ENCODE measurements around the gene STXBP1. TPM values are rescaled to one million over a fixed set of nuclear protein-coding genes. Genes with fewer than 3 reads are reported as not detected.

The STXBP1 gene
- total and polyA plus RNA-seq, 2 of the 4 experiments (the other 2 are of a cell fraction), result 15.8 to 22.6 TPM

- Histone ChIP-seq H4K20me1 (ENCODE audit: insufficient read depth, low read length) (peaks cover 3% of the 10 kb centered on the region; the same call in 1 of the 2 replicates), H3K4me1 (ENCODE audit: control insufficient read depth, insufficient read depth, low read length) (no peaks in the 10 kb centered on the region), H3K23ac (ENCODE audit: low read depth, low read length) (no peak overlapping the region), H3K4ac (ENCODE audit: low read depth, low read length) (no peak overlapping the region), H2BK15ac (ENCODE audit: low read depth, low read length) (no peak overlapping the region), H3K56ac (ENCODE audit: extremely low read depth, insufficient read depth, low read length) (no peak overlapping the region), H2BK5ac (ENCODE audit: low read depth, low read length, poor library complexity, severe bottlenecking) (no peak overlapping the region), H3K4me2 (ENCODE audit: low read depth, low read length) (no peak overlapping the region), H3K36me3 (ENCODE audit: control insufficient read depth, insufficient read depth, low read length) (no peaks in the 10 kb centered on the region), H2AK9ac (replicated peaks; ENCODE audit: low read depth, low read length, poor library complexity) (no peak overlapping the region), H4K8ac (ENCODE audit: low read depth in 2 of 2, low read length in 2 of 2) (no peak overlapping the region), H2AK5ac (ENCODE audit: low read depth, low read length) (no peak overlapping the region), H3K9me1 (ENCODE audit: insufficient read depth, low read length) (no peaks in the 10 kb centered on the region), H3K27ac (ENCODE audit: insufficient read depth, low read length) (no peak overlapping the region), H2AFZ (replicated peaks; ENCODE audit: low read length, poor library complexity) (peak overlapping the region; percentile 24), H3K9me3 (ENCODE audit: control insufficient read depth, insufficient read depth, low read length) (no peaks in the 10 kb centered on the region), H3K27me3 (ENCODE audit: control insufficient read depth, insufficient read depth, low read length) (no peaks in the 10 kb centered on the region), H3K18ac (ENCODE audit: low read depth, low read length) (no peak overlapping the region), H3K79me1 (ENCODE audit: low read depth in 1 of 2, low read length in 2 of 2) (peaks cover 0 to 5% of the 10 kb centered on the region in 2 experiments; a peak in 2 of 4 replicates), H3K4me3 (ENCODE audit: insufficient read depth, low read depth, low read length) (no peak overlapping the region), H2BK120ac (ENCODE audit: low read depth, low read length) (no peak overlapping the region), H2BK20ac (ENCODE audit: low read depth, low read length) (no peak overlapping the region), H3K9ac (ENCODE audit: low read depth, low read length) (no peak overlapping the region), H4K5ac (ENCODE audit: low read depth, low read length) (no peak overlapping the region), H4K91ac (ENCODE audit: insufficient read depth, low read depth, low read length) (no peak overlapping the region), H3K14ac (replicated peaks; ENCODE audit: low read depth, low read length) (no peak overlapping the region)
- BruUV-seq (replicated peaks), result no TSS peak
- POLR2A ChIA-PET (ENCODE audit: unreplicated experiment), result no interaction called here
- CTCF ChIA-PET, result no interaction called here
- intact Hi-C loops (cut with micrococcal nuclease), result no loop called here
- ATAC-seq (ENCODE audit: low read depth) (no peak), DNase-seq (no peak)
- TF ChIP-seq FOS (IDR thresholded peaks at IDR 0.05; ENCODE audit: low read depth, low read length) (no peak), CHD1 (IDR thresholded peaks at IDR 0.05; ENCODE audit: low read depth, low read length) (no peak), MAZ (IDR thresholded peaks at IDR 0.05; ENCODE audit: borderline replicate concordance, low read depth, low read length) (no peak), RAD21 (IDR thresholded peaks at IDR 0.05; ENCODE audit: low read length) (no peak), MXI1 (IDR thresholded peaks at IDR 0.05; ENCODE audit: borderline replicate concordance, low read depth, low read length) (no peak), POLR2A (IDR thresholded peaks at IDR 0.05; ENCODE audit: low read depth, low read length) (no peak), RCOR1 (IDR thresholded peaks at IDR 0.05; ENCODE audit: insufficient replicate concordance, low read length) (no peak), SMC3 (IDR thresholded peaks at IDR 0.05; ENCODE audit: low read depth, low read length) (no peak), MAFK (IDR thresholded peaks at IDR 0.05; ENCODE audit: low read depth, low read length) (no peak), CEBPB (IDR thresholded peaks at IDR 0.05; ENCODE audit: low read depth, low read length) (no peak), CTCF (conservative IDR thresholded peaks at IDR 0.05; ENCODE audit: low read depth, low read length) (no peak), ELK1 (IDR thresholded peaks at IDR 0.05; ENCODE audit: borderline replicate concordance, low read depth, low read length) (no peak), RFX5 (IDR thresholded peaks at IDR 0.05; ENCODE audit: low read depth, low read length) (no peak), BHLHE40 (IDR thresholded peaks at IDR 0.05; ENCODE audit: low read depth, low read length) (no peak), NFE2L2 (IDR thresholded peaks at IDR 0.05; ENCODE audit: low read depth, low read length) (no peak), USF2 (IDR thresholded peaks at IDR 0.05; ENCODE audit: low read depth, low read length) (no peak)
- dilution Hi-C loops (cut with HindIII; ENCODE audit: low sequenced_read_pairs, unreplicated experiment), result no loop called here
- WGBS, 2 experiments (ENCODE audit: extremely low coverage in 2 of 2, insufficient read length in 1 of 2), result 94% methylated on average over 6 of the region's 8 CpGs; no CpG with 5 or more reads in 1 of the 2 experiments
- in situ Hi-C loops (cut with MboI; ENCODE audit: low sequenced_read_pairs), result no loop called here
Measured at GRCh38 chr9:127708952-127709587, 97.0 kb downstream of the STXBP1 start.
